Mononuclear cell (primary cell): ENCODE measurements around the gene ZSCAN21. TPM values are rescaled to one million over a fixed set of nuclear protein-coding genes. Genes with fewer than 3 reads are reported as not detected.

Source experiments
- H3K27me3 ChIP-seq: 2 replicates; pipeline ENCODE4 v1.6.0; 2011; ENCODE audit warnings: low read length, control low read depth; ENCODE audit not compliant: insufficient read depth
- H3K4me1 ChIP-seq: 2 replicates; pipeline ENCODE4 v1.5.1; 2011; ENCODE audit warnings: mild to moderate bottlenecking, low read length, control low read depth; ENCODE audit not compliant: insufficient read depth
- H3K4me3 ChIP-seq: 2 replicates; pipeline ENCODE4 v1.5.1; 2011; ENCODE audit warnings: mild to moderate bottlenecking, low read length, moderate library complexity
- H3K9me3 ChIP-seq: 2 replicates; pipeline ENCODE4 v1.5.1; 2011; ENCODE audit warnings: low read depth, mild to moderate bottlenecking, control low read depth, low read length
- total RNA-seq: library from RNA; depleted of rRNA; stranded (reverse); fragments of >200 nt; gene quantifications from one replicate; pipeline ENCODE4 v1.2.3, GENCODE V29; 2012

The ZSCAN21 gene
- total RNA-seq, 1 donor: 2.0 TPM

DNA sequence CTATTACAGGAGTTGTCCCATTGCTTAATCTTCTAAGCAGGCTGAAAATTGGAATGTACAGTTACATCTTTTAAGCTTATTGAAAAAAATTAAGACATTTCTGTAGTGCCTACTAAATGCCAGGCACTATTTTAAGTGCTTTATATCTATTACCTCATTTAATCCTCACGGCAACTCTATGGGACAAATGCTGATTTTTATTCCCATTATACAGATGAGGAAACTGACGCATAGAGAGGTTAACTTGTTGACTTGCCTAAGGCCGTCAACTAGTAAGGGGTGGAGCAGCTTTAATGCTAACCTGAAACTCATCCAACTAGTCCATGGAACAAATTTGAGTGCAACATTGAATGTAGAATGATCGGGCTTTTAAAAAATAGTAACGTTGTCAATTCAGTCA is 31.7 kb upstream of the ZSCAN21 start:
- Histone ChIP-seq H3K4me1 (peaks cover 26% of the 10 kb centered on the region), H3K4me3 (no peak overlapping the region), H3K9me3 (no peaks in the 10 kb centered on the region), H3K27me3 (no peaks in the 10 kb centered on the region)

DNA sequence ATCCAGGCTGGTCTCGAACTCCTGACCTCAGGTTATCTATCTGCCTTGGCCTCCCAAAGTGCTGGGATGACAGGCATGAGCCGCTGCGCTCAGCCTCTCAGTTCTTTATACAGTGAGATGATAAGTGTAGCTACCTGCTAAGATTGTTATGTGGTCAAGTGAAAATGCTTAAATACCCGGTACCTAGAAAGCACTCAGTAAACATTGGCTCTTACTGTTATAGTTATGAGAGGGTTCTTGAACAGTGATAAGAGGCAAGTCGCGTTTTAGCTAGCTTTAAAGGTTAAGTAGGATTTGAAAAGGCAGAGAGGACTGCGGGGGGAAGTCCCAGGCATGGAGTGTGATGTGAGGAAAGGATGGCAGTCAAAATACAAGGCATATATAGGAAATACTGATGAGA is 29.7 kb upstream of the ZSCAN21 start:
- no peaks in the 10 kb centered on the region for H3K9me3 ChIP-seq

DNA sequence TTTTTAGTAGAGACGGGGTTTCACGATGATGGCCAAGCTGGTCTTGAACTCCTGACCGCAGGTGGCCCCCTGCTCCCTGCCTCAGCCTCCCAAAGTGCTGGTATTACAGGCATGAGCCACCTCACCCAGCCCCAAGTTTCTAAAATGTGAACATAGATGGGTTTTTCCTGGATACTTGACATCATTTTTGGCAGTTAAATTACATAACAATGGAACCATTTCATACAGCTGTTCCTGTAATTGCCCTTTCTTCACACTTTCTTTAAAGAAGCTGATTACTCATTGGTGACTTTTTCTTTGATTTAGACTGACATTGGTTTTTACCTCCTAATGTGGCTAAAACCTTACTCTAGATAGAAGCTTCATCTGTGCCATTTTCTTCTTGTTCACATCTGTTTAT is 28.3 kb upstream of the ZSCAN21 start:
- H3K4me1 ChIP-seq: peaks cover 10% of the 10 kb centered on the region
- H3K9me3 ChIP-seq: no peaks in the 10 kb centered on the region
- no peak overlapping the region for H3K4me3 ChIP-seq
- H3K27me3 ChIP-seq: no peaks in the 10 kb centered on the region

More for the DNA sequence above, 29.7 kb upstream of the ZSCAN21 start:
- Histone ChIP-seq H3K4me1 (peaks cover 19% of the 10 kb centered on the region), H3K4me3 (no peak overlapping the region), H3K27me3 (no peaks in the 10 kb centered on the region)

DNA sequence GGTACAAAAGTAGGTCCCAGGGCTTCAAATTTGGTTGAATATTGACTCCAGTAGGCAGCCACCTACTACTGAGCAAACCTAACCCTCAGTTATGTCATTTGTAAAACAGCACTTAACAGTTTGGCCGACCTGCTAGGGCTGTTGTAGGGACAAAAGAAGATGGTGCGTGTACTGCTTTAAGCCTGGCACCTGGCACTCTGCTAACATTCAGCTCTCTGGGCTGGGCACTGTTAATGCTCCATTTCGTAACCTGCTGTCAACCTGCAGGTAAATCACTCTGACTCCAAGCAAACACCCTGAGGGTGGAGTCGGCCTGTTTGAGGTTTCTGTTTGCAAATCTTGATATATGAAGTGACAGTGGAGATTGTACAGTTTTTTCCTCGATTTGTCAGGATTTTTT is 27.0 kb upstream of the ZSCAN21 start:
- no peaks in the 10 kb centered on the region for H3K9me3 ChIP-seq
- H3K4me3 ChIP-seq: no peak overlapping the region
- H3K4me1 ChIP-seq: no peaks in the 10 kb centered on the region
- H3K27me3 ChIP-seq: no peaks in the 10 kb centered on the region

DNA sequence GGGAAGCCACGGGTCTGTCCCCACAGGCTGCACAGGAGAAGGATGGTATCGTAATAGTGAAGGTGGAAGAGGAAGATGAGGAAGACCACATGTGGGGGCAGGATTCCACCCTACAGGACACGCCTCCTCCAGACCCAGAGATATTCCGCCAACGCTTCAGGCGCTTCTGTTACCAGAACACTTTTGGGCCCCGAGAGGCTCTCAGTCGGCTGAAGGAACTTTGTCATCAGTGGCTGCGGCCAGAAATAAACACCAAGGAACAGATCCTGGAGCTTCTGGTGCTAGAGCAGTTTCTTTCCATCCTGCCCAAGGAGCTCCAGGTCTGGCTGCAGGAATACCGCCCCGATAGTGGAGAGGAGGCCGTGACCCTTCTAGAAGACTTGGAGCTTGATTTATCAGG is 26.0 kb upstream of the ZSCAN21 start:
- no peak overlapping the region for H3K4me3 ChIP-seq
- H3K9me3 ChIP-seq: no peaks in the 10 kb centered on the region
- H3K27me3 ChIP-seq: no peaks in the 10 kb centered on the region
- H3K4me1 ChIP-seq: no peaks in the 10 kb centered on the region

DNA sequence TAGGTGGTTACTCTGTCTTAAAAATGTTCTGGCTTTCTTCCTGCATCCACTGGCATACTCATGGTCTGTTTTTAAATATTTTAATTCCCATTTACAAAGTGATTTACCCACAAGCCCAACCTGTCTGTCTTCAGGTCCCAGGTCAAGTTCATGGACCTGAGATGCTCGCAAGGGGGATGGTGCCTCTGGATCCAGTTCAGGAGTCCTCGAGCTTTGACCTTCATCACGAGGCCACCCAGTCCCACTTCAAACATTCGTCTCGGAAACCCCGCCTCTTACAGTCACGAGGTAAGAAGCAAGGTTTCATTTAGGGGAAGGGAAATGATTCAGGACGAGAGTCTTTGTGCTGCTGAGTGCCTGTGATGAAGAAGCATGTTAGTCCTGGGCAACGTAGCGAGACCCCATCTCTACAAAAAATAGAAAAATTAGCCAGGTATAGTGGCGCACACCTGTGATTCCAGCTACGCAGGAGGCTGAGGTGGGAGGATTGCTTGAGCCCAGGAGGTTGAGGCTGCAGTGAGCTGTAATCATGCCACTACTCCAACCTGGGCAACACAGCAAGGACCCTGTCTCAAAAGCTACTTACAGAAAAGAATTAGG is 25.5 kb upstream of the ZSCAN21 start:
- no peaks in the 10 kb centered on the region for H3K9me3 ChIP-seq
- no peaks in the 10 kb centered on the region for H3K4me1 ChIP-seq
- no peaks in the 10 kb centered on the region for H3K27me3 ChIP-seq
- no peak overlapping the region for H3K4me3 ChIP-seq

DNA sequence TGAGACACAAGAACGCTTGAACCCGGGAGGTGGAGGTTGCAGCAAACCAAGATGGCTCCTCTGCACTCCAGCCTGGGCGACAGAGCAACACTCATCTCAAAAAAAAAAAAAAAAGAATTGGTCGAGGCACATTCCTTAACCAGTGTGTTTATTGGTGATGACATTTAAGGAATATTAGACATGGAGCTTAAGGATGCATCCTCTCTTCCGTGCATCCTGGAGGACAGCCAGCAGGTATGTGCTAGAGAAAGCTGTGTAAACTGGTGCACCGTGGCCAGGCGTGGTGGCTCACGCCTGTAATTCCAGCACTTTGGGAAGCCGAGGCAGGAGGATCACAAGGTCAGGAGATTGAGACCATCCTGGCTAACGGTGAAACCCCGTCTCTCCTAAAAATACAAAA is 22.4 kb upstream of the ZSCAN21 start:
- no peaks in the 10 kb centered on the region for H3K4me1 ChIP-seq
- H3K27me3 ChIP-seq: no peaks in the 10 kb centered on the region
- H3K4me3 ChIP-seq: no peak overlapping the region
- H3K9me3 ChIP-seq: no peaks in the 10 kb centered on the region

DNA sequence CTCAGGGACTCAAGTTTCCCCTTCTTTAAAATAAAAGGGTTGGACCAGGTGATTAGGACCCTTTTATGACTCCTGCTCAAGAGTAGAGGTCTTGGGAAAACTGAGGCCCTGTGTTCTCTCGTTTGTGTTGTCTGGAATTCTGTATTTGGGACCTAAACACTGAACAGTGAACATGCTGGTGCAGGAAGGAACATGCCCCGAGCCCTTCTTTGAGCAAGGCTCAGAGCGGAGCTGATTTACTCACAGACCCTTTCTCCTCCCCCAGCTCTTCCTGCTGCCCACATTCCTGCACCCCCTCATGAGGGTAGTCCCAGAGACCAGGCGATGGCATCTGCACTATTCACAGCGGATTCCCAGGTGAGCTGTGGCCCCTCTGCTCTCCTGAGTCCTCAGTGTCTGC is 20.0 kb upstream of the ZSCAN21 start:
- Histone ChIP-seq H3K4me1 (no peaks in the 10 kb centered on the region), H3K9me3 (no peaks in the 10 kb centered on the region), H3K27me3 (no peaks in the 10 kb centered on the region), H3K4me3 (no peak overlapping the region)

DNA sequence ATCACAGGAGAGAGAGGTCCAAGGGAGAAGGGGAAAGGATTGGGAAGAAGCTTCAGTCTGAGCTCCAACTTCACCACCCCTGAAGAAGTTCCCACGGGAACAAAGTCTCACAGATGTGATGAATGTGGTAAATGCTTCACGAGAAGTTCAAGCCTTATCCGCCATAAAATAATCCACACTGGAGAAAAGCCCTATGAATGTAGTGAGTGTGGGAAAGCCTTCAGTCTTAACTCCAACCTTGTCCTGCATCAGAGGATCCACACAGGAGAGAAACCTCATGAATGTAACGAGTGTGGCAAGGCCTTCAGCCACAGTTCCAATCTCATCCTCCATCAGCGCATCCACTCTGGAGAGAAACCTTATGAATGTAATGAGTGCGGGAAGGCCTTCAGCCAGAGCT is 16.0 kb upstream of the ZSCAN21 start:
- H3K9me3 ChIP-seq: no peaks in the 10 kb centered on the region
- no peak overlapping the region for H3K4me3 ChIP-seq
- H3K27me3 ChIP-seq: no peaks in the 10 kb centered on the region
- no peaks in the 10 kb centered on the region for H3K4me1 ChIP-seq

DNA sequence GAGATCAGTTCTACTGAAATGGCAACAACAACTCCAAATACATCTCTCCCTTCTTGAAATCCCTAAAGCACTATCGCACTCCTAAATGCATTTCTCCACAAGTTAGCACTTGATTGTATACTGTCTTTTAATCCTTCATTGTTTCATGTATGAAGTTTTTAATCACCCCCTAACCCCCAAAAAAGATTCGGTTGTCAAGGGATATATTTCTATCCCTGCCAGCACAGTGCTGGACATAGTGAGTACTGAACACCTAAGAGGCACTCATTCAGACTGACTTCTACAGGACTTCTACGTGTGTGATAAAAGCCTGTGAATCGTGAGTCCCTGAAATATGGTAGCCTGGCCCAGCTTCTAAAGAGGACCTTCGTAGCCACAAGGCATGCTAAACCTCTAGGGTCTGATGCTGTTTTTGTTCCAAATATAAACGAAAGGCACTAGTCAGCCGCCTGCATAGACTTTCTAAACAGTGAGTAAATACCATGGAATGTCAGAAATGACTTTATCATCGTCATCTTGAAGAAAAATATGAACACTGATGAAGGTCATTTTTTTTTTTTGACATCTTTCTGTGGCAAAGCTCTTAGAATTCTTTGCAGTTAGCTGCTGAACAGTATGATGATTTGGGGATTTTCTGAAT is 14.6 kb upstream of the ZSCAN21 start:
- H3K9me3 ChIP-seq: no peaks in the 10 kb centered on the region
- H3K4me1 ChIP-seq: no peaks in the 10 kb centered on the region
- H3K27me3 ChIP-seq: no peaks in the 10 kb centered on the region
- no peak overlapping the region for H3K4me3 ChIP-seq

DNA sequence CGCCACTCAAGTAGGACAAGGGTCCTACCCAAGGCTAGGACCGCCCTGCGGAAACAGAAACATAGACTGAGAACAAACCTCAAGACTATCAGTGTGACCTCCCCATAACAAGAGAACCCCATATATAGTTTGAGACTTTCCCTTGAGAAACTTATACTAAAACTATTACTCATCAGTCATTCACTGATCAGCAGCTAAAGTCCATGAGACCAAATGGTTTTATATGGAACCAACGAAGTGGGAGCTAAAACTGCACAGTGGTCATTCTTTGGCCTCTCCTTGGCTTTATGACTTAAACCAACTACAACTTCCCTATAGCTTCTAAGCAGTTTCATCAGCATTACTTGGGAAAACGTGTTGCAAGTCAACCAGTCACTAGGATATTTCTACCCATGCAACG is 13.7 kb upstream of the ZSCAN21 start:
- Histone ChIP-seq H3K27me3 (no peaks in the 10 kb centered on the region), H3K9me3 (no peaks in the 10 kb centered on the region), H3K4me3 (no peak overlapping the region), H3K4me1 (no peaks in the 10 kb centered on the region)

DNA sequence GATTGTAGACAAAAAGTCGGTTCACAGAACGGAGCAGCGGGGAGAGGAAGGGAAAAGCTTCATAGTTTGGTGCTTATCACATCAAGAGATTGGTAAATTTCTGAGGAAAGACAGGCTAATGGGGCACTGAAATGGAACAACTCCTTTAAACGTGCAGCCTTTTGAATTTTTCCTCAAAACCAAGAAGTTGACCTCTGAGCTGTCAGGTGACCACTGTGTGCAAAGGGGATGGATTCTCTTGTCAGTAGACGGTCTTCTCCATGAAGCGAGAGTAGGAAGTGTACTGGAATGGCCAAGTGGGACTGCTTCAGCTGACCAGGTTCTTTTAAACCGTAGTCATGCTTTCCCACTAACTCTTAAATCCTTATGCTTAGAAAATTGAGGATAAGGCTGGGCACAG is 11.2 kb upstream of the ZSCAN21 start:
- Histone ChIP-seq H3K27me3 (no peaks in the 10 kb centered on the region), H3K4me3 (no peak overlapping the region), H3K4me1 (no peaks in the 10 kb centered on the region), H3K9me3 (no peaks in the 10 kb centered on the region)

DNA sequence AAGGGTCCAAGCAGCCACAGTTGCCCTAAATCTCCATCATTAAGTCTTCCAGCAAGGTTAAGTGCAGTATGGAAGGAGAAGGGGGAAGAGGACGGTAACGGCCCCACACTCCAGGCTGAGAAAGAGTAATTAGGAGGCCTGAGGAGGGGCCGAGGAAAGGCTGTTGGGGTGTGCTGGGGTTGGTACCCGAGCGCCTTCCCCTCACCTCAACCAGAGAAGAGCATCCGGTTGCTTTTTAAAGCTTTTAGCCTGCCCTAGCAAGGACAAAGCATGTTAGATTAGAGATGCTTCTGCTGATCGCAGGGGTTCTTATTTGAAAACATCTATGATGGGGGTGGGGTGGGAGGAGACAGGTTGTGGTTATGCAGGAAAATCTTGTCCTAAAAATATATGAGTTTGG is 9.0 kb upstream of the ZSCAN21 start:
- peaks cover 3% of the 10 kb centered on the region for H3K4me1 ChIP-seq
- H3K9me3 ChIP-seq: no peaks in the 10 kb centered on the region
- no peak overlapping the region for H3K4me3 ChIP-seq
- H3K27me3 ChIP-seq: no peaks in the 10 kb centered on the region

DNA sequence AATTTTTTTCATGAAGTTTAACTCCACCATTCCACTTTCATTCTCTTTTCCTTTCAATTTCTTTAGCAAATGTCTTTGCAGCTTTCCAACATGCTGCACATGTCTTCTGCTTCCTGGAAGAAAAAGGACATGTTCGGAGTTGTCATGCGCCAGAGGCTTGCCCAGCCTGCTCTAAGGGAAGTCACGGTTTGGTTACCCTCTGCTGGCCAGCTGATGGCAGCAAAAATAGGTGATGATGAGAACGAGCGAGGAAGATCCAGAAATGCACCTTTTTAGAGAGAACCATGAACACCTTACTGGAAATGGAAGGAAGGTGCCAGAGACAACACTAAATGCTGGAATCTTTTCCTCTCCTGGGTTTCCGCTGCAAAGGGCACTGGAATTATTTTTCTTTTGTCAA is 4.9 kb upstream of the ZSCAN21 start:
- H3K4me1 ChIP-seq: peaks cover 7% of the 10 kb centered on the region
- no peak overlapping the region for H3K4me3 ChIP-seq
- H3K9me3 ChIP-seq: no peaks in the 10 kb centered on the region
- H3K27me3 ChIP-seq: no peaks in the 10 kb centered on the region

DNA sequence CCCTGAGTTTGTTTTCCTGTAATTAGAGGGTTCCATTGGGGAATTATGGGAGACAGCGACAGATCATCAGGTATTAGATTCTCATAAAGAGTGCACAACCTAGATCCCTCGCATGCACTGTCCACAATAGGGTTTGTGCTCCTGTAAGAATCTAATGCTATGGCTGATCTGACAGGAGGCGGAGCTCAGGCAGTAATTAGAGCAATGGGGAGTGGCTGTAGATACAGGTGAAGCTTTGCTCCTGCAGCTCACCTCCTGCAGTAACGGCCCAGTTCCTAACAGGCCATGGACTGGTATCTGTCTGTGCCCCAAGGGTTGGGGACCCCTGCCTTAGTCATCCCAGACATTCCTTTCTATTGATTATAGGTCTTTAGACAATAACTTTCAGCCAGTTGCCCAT is 894 bp upstream of the ZSCAN21 start:
- no peaks in the 10 kb centered on the region for H3K27me3 ChIP-seq
- H3K4me3 ChIP-seq: no peak overlapping the region
- H3K9me3 ChIP-seq: no peaks in the 10 kb centered on the region
- H3K4me1 ChIP-seq: peaks cover 15% of the 10 kb centered on the region

DNA sequence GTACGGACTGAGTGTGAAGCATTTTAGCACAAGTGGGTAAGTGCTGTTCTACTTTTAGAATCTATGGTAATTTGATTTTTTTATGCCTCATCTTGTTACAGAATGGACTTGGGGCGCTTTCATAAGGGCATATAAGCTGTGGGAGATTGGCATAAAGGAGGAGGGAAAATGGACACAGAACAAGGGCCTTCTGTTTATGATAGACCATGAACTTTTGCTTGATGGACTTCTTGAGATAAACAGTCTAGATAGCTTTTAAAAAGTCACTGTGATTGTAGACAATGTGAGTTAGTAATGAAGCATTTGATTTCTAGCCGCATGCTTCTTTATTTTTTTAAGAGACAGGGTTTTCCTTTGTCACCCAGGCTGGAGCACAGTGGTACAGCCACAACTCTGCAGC is 2.0 kb downstream of the ZSCAN21 start:
- no peaks in the 10 kb centered on the region for H3K27me3 ChIP-seq
- H3K4me1 ChIP-seq: peaks cover 12% of the 10 kb centered on the region
- H3K4me3 ChIP-seq: no peak overlapping the region
- H3K9me3 ChIP-seq: no peaks in the 10 kb centered on the region
